ENCODE results near the gene ADCK1.
"Not testable (repeated sequence)": the region's sequence is repeated elsewhere in the genome, so short reads cannot be mapped to it uniquely, and the experiment has no call there.

DNA sequence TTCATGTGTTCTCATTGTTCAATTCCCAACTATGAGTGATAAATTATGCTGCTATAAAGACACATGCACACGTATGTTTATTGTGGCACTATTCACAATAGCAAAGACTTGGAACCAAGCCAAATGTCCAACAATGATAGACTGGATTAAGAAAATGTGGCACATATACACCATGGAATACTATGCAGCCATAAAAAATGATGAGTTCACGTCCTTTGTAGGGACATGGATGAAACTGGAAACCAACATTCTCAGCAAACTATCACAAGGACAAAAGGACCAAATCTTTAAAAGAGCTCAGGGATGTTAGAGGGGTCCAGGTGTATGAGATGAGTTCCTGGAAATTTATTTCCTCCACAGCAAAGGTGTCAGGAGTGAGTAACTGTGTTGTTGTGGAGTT, 115.5 kb downstream of the ADCK1 start:
- not testable (repeated sequence) for TF ChIP-seq EZH2 (IDR thresholded peaks at IDR 0.05; ENCODE audit: low read depth); CTCF (conservative IDR thresholded peaks at IDR 0.05)

All from PC-9 (cell line).